GM23338 (cell line): ENCODE results near the gene CACNA1D. TPM values are rescaled to one million over a fixed set of nuclear protein-coding genes. Genes with fewer than 3 reads are reported as not detected.

Source experiments
- CREB1 ChIP-seq: fragments of 250-450 bp; sonication (Bioruptor Pico); IDR thresholded peaks from 2 replicates; pipeline ENCODE4 v1.5.0; 2020; ENCODE audit warnings: low read depth, mild to moderate bottlenecking, moderate library complexity
- STAT1 ChIP-seq: IDR thresholded peaks from one replicate; pipeline ENCODE4 v1.6.1; 2016; ENCODE audit warnings: antibody characterized with exemption; ENCODE audit not compliant: unreplicated experiment
- ZNF114 ChIP-seq: fragments of 250-450 bp; sonication (Bioruptor Pico); IDR thresholded peaks from 2 replicates; pipeline ENCODE4 v1.5.0; 2020; ENCODE audit warnings: mild to moderate bottlenecking, moderate library complexity
- polyA plus RNA-seq: library from polyadenylated mRNA; unstranded; fragments of >200 nt; fragmentation: Nextera tagmentation; extraction: Ambion mirVana; gene quantifications from 2 replicates; pipeline ENCODE4 v1.2.1, GENCODE V29; 2016
- total RNA-seq: library from RNA; depleted of rRNA; stranded (reverse); fragments of >200 nt; shearing (Covaris generic); gene quantifications from 2 replicates; pipeline ENCODE4 v1.2.3, GENCODE V29; 2014
- TF ChIP-seq, protein P1 (sequence below): fragments of 250-450 bp; sonication (Bioruptor Pico); IDR thresholded peaks from 2 replicates; pipeline ENCODE4 v1.5.0; 2020; ENCODE audit warnings: mild to moderate bottlenecking, moderate library complexity
- TF ChIP-seq, protein P2 (sequence below): IDR thresholded peaks from 2 replicates; pipeline ENCODE4 v1.6.1; 2016; ENCODE audit warnings: antibody characterized with exemption
- TF ChIP-seq, protein P3 (sequence below), 2 experiments: fragments of 200-600 bp in 1 of 2; sonication (generic) in 1 of 2; conservative IDR thresholded peaks; 2 replicates each; pipeline versions ENCODE4 v1.5.1 to v1.6.1; 2016 to 2017; ENCODE audit warnings: antibody characterized with exemption in 2 of 2, low read depth in 2 of 2, mild to moderate bottlenecking in 2 of 2, moderate library complexity in 1 of 2

CACNA1D gene
- total and polyA plus RNA-seq, 2 experiments from 2014 or later = 1.7 to 1.8 TPM

DNA sequence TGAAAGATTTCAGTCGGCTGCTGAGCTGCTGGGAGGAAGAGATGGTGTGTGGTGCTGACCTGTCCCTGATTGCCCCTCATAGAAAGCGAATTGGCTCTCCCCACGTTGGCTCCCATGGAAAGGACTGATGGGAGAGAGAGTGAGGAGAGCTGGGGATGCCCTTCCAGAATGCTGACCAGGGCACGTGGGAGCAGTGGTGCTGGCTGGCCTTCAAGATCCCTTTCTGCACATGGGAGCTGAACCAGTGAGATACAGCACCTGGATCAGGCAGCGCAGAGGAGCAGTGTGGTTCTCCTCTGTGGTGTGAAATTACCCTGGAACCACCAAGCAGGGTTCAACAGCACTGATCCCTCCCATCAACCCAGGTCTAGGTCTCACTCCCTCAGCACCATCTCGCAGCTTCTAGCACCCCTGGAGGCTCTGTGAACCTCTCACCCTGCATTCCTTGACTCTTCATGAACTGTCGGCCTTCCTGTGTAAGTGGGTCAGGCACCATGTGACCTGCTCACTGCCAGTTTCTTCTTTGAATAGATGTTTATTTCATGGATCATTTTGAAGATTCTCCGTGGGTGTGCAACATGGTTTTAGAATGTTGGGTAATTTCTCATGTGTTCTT is 55.7 kb downstream of the CACNA1D start (continued):
- TF ChIP-seq, protein P1, sequence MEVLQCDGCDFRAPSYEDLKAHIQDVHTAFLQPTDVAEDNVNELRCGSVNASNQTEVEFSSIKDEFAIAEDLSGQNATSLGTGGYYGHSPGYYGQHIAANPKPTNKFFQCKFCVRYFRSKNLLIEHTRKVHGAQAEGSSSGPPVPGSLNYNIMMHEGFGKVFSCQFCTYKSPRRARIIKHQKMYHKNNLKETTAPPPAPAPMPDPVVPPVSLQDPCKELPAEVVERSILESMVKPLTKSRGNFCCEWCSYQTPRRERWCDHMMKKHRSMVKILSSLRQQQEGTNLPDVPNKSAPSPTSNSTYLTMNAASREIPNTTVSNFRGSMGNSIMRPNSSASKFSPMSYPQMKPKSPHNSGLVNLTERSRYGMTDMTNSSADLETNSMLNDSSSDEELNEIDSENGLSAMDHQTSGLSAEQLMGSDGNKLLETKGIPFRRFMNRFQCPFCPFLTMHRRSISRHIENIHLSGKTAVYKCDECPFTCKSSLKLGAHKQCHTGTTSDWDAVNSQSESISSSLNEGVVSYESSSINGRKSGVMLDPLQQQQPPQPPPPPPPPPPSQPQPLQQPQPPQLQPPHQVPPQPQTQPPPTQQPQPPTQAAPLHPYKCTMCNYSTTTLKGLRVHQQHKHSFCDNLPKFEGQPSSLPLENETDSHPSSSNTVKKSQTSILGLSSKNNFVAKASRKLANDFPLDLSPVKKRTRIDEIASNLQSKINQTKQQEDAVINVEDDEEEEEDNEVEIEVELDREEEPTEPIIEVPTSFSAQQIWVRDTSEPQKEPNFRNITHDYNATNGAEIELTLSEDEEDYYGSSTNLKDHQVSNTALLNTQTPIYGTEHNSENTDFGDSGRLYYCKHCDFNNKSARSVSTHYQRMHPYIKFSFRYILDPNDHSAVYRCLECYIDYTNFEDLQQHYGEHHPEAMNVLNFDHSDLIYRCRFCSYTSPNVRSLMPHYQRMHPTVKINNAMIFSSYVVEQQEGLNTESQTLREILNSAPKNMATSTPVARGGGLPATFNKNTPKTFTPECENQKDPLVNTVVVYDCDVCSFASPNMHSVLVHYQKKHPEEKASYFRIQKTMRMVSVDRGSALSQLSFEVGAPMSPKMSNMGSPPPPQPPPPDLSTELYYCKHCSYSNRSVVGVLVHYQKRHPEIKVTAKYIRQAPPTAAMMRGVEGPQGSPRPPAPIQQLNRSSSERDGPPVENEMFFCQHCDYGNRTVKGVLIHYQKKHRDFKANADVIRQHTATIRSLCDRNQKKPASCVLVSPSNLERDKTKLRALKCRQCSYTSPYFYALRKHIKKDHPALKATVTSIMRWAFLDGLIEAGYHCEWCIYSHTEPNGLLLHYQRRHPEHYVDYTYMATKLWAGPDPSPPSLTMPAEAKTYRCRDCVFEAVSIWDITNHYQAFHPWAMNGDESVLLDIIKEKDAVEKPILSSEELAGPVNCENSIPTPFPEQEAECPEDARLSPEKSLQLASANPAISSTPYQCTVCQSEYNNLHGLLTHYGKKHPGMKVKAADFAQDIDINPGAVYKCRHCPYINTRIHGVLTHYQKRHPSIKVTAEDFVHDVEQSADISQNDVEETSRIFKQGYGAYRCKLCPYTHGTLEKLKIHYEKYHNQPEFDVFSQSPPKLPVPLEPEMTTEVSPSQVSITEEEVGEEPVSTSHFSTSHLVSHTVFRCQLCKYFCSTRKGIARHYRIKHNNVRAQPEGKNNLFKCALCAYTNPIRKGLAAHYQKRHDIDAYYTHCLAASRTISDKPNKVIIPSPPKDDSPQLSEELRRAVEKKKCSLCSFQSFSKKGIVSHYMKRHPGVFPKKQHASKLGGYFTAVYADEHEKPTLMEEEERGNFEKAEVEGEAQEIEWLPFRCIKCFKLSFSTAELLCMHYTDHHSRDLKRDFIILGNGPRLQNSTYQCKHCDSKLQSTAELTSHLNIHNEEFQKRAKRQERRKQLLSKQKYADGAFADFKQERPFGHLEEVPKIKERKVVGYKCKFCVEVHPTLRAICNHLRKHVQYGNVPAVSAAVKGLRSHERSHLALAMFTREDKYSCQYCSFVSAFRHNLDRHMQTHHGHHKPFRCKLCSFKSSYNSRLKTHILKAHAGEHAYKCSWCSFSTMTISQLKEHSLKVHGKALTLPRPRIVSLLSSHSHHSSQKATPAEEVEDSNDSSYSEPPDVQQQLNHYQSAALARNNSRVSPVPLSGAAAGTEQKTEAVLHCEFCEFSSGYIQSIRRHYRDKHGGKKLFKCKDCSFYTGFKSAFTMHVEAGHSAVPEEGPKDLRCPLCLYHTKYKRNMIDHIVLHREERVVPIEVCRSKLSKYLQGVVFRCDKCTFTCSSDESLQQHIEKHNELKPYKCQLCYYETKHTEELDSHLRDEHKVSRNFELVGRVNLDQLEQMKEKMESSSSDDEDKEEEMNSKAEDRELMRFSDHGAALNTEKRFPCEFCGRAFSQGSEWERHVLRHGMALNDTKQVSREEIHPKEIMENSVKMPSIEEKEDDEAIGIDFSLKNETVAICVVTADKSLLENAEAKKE (CRISPR knock-in tag) = no peak
- TF ChIP-seq STAT1 (no peak), CREB1 (no peak), ZNF114 (CRISPR knock-in tag) (no peak)
- TF ChIP-seq, protein P2, sequence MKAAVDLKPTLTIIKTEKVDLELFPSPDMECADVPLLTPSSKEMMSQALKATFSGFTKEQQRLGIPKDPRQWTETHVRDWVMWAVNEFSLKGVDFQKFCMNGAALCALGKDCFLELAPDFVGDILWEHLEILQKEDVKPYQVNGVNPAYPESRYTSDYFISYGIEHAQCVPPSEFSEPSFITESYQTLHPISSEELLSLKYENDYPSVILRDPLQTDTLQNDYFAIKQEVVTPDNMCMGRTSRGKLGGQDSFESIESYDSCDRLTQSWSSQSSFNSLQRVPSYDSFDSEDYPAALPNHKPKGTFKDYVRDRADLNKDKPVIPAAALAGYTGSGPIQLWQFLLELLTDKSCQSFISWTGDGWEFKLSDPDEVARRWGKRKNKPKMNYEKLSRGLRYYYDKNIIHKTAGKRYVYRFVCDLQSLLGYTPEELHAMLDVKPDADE = no peak
- TF ChIP-seq, protein P3, sequence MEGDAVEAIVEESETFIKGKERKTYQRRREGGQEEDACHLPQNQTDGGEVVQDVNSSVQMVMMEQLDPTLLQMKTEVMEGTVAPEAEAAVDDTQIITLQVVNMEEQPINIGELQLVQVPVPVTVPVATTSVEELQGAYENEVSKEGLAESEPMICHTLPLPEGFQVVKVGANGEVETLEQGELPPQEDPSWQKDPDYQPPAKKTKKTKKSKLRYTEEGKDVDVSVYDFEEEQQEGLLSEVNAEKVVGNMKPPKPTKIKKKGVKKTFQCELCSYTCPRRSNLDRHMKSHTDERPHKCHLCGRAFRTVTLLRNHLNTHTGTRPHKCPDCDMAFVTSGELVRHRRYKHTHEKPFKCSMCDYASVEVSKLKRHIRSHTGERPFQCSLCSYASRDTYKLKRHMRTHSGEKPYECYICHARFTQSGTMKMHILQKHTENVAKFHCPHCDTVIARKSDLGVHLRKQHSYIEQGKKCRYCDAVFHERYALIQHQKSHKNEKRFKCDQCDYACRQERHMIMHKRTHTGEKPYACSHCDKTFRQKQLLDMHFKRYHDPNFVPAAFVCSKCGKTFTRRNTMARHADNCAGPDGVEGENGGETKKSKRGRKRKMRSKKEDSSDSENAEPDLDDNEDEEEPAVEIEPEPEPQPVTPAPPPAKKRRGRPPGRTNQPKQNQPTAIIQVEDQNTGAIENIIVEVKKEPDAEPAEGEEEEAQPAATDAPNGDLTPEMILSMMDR (conservative IDR thresholded peaks at IDR 0.05; ENCODE audit: low read depth in 2 of 2) = no peak
